ENCODE data around the gene GATAD2A. TPM values are rescaled to one million over a fixed set of nuclear protein-coding genes. Genes with fewer than 3 reads are reported as not detected.

Gene GATAD2A
- total and polyA plus RNA-seq, 2 of the 13 experiments (the other 11 are each of a cell fraction or from before 2014, with no cell fraction given): 16.8 to 28.6 TPM

- TF ChIP-seq JUN (CRISPR knock-in tag; IDR thresholded peaks at IDR 0.05) (peak; percentile 52; the same call in 1 of the 2 replicates), ZNF703 (CRISPR knock-in tag; IDR thresholded peaks at IDR 0.05; ENCODE audit: borderline replicate concordance) (no peak; the same call in 1 of the 2 replicates), MXI1 (IDR thresholded peaks at IDR 0.05; ENCODE audit: borderline replicate concordance, low read depth, low read length) (peak; percentile 92; the same call in 1 of the 3 replicates), HNRNPUL1 (IDR thresholded peaks at IDR 0.05; ENCODE audit: low read depth, low read length) (no peak), ZNF224 (CRISPR knock-in tag; IDR thresholded peaks at IDR 0.05) (peak; percentile 70; the same call in 1 of the 2 replicates), CREB1 (IDR thresholded peaks at IDR 0.05) (peak; percentile 71), CREB1 (CRISPR knock-in tag; IDR thresholded peaks at IDR 0.05) (peak; percentile 92), ZNF431 (CRISPR knock-in tag; IDR thresholded peaks at IDR 0.05; ENCODE audit: borderline replicate concordance, low read depth) (0 out of 2 replicates have a peak, but pooled peaks have one; percentile 53), ZNF737 (CRISPR knock-in tag; IDR thresholded peaks at IDR 0.05; ENCODE audit: borderline replicate concordance) (peak; percentile 88; the same call in 1 of the 2 replicates), ZNF597 (CRISPR knock-in tag; IDR thresholded peaks at IDR 0.05) (no peak), ZNF883 (CRISPR knock-in tag; IDR thresholded peaks at IDR 0.05; ENCODE audit: not compliant biosample characterization) (peak; percentile 73), PRMT3 (CRISPR knock-in tag; IDR thresholded peaks at IDR 0.05; ENCODE audit: borderline replicate concordance, low read depth) (0 out of 2 replicates have a peak, but pooled peaks have one; percentile 62), PAX8 (CRISPR knock-in tag; IDR thresholded peaks at IDR 0.05; ENCODE audit: borderline replicate concordance) (peak; percentile 79; the same call in 1 of the 2 replicates), ZNF230 (CRISPR knock-in tag; IDR thresholded peaks at IDR 0.05) (peak; percentile 91; the same call in 1 of the 2 replicates), YEATS4 (CRISPR knock-in tag; IDR thresholded peaks at IDR 0.05; ENCODE audit: borderline replicate concordance) (peak; percentile 93), SMAD9 (CRISPR knock-in tag; IDR thresholded peaks at IDR 0.05) (peak; percentile 53; the same call in 1 of the 2 replicates), HIC2 (CRISPR knock-in tag; IDR thresholded peaks at IDR 0.05; ENCODE audit: low read depth) (0 out of 2 replicates have a peak, but pooled peaks have one; percentile 15), REPIN1 (CRISPR knock-in tag; IDR thresholded peaks at IDR 0.05; ENCODE audit: borderline replicate concordance, low read depth) (peak; percentile 66), E2F5 (CRISPR knock-in tag; conservative IDR thresholded peaks at IDR 0.05) (peak; percentile 59; the same call in 1 of the 2 replicates), GMEB1 (CRISPR knock-in tag; IDR thresholded peaks at IDR 0.05; ENCODE audit: borderline replicate concordance) (peak; percentile 76; the same call in 1 of the 2 replicates), HMG20B (CRISPR knock-in tag; conservative IDR thresholded peaks at IDR 0.05) (no peak)
These were observed 110.4 kb downstream of the GATAD2A start, which contains the start of gene NDUFA13 (continued) for GRCh38 chr19:19515642-19516519.
